Activated T-helper 1 cell treated with Interleukin-2 at 50 U/mL for 16 hours (primary cell): ENCODE results near the gene DENR.
"Not testable (repeated sequence)": the region's sequence is repeated elsewhere in the genome, so short reads cannot be mapped to it uniquely, and the experiment has no call there.

Experiments used
- DNase-seq: peaks from one replicate; pipeline ENCODE4 v3.0.0-alpha.2; 2020; ENCODE audit warnings: low read depth

DENR gene

GRCh38 chr12:122752464-122753318 is at the start of gene DENR:
Gene DENR, plus strand, starts transcription at chr12:122752824. Its CDS starts 878 bp downstream, at chr12:122753702.
- DNase-seq: peak; percentile 99

GRCh38 chr12:122702890-122703611 is 49.6 kb upstream of the DENR start, which contains the start of gene HCAR2:
Gene HCAR2, minus strand, starts transcription at chr12:122703357. Its CDS starts 74 bp downstream, at chr12:122703283.
- DNase-seq: not testable (repeated sequence)

- DNase-seq: not testable (repeated sequence)
Measured at GRCh38 chr12:122703841-122704240, 48.8 kb upstream of the DENR start.

- DNase-seq: not testable (repeated sequence)
Measured at GRCh38 chr12:122709287-122709686, 43.3 kb upstream of the DENR start.

GRCh38 chr12:122710341-122710740 is 42.3 kb upstream of the DENR start:
- DNase-seq: not testable (repeated sequence)

GRCh38 chr12:122711266-122711665 is 41.4 kb upstream of the DENR start:
- DNase-seq: not testable (repeated sequence)

GRCh38 chr12:122713491-122714188 is 39.0 kb upstream of the DENR start:
- not testable (repeated sequence) for DNase-seq

GRCh38 chr12:122715211-122715610 is 37.4 kb upstream of the DENR start:
- DNase-seq: not testable (repeated sequence)

- not testable (repeated sequence) for DNase-seq
Measured at GRCh38 chr12:122716658-122717057, 36.0 kb upstream of the DENR start, which contains the start of gene HCAR3. Gene HCAR3, minus strand, starts transcription at chr12:122716811. Its CDS starts 74 bp downstream, at chr12:122716737.

- no peak for DNase-seq
Measured at GRCh38 chr12:122721057-122721545, 31.5 kb upstream of the DENR start.

- DNase-seq: no peak
Measured at GRCh38 chr12:122722387-122722786, 30.2 kb upstream of the DENR start.

GRCh38 chr12:122724641-122725243 is 27.9 kb upstream of the DENR start:
- no peak for DNase-seq

- no peak for DNase-seq
Measured at GRCh38 chr12:122725452-122726079, 27.1 kb upstream of the DENR start.

GRCh38 chr12:122726080-122726558 is 26.5 kb upstream of the DENR start:
- DNase-seq: no peak

GRCh38 chr12:122729583-122730214 is 22.9 kb upstream of the DENR start:
- DNase-seq: no peak

GRCh38 chr12:122730215-122731014 is 22.2 kb upstream of the DENR start, which contains the start of gene HCAR1:
Gene HCAR1, minus strand, starts transcription at chr12:122730844. Its CDS starts 505 bp downstream, at chr12:122730339.
- peak; percentile 6 for DNase-seq

GRCh38 chr12:122732170-122732569 is 20.5 kb upstream of the DENR start:
- DNase-seq: no peak

- no peak for DNase-seq
Measured at GRCh38 chr12:122732611-122733010, 20.0 kb upstream of the DENR start.

GRCh38 chr12:122738571-122738970 is 14.1 kb upstream of the DENR start:
- no peak for DNase-seq
